GM18498 (cell line): ENCODE data around the gene CLMP.
"Not testable (repeated sequence)": the region's sequence is repeated elsewhere in the genome, so short reads cannot be mapped to it uniquely, and the experiment has no call there.

ENCODE experiments used
- ATAC-seq: cut with Tn5 transposase; IDR thresholded peaks from one replicate; pipeline ENCODE4 v1.9.1; 2021; ENCODE audit warnings: mild to moderate bottlenecking, moderate library complexity; ENCODE audit not compliant: unreplicated experiment

CLMP gene

DNA sequence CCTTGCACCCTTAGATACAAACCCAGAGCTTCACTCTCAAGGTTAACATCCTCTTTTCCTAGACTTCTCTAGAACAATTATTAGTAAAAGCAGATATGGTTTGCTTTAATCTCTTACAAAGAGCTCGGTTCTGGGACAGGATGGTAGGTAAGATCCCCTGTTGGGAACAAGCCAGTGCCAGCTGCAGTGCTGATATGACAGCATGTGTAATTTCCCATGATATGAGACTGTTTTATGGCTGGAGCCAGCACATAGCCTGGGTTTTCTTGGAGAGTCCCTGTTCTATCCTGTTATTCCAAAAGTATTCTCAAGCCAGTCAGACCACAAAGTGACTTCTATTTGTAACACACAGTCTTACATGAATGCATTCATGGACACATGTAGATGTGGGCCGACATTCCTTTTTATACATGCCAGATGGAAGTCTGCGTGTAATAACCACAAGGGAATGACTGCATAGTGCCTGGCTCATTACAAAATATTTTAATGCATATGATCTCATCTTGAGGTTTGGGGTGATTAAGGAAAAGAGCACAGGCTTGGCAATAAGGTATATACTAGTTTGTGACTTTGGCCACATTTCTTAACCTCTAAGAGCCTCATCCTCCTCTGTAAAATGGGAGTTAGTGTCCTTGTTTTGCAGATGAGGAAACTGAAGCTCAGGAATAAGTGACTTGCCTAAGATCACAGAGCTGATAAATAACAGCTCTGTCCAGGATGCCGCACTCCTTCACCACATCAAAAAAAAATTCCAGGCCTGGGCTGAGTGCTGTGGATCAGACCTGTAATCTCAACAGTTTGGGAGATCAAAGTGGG, 21.8 kb downstream of the CLMP start:
- no peak for ATAC-seq

DNA sequence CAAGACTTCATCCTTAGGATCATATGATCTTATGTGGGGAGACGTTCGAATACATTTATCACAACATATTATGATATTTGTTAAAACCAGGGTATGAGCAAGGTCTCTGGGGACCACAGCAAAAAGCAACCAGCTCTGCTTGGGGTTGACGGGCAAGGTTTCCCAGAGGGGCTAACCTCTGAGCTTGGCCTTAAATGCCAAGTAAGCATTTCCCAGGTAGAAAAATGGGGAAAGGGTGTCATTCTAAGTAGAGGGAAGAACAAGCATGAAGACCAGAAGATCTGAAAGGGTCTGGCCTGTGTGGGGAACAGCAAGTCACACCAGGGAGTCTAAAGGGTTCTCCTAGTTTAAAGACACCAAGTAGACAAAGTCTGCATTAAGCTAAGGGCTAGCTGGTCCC, 24.1 kb downstream of the CLMP start:
- no peak for ATAC-seq

DNA sequence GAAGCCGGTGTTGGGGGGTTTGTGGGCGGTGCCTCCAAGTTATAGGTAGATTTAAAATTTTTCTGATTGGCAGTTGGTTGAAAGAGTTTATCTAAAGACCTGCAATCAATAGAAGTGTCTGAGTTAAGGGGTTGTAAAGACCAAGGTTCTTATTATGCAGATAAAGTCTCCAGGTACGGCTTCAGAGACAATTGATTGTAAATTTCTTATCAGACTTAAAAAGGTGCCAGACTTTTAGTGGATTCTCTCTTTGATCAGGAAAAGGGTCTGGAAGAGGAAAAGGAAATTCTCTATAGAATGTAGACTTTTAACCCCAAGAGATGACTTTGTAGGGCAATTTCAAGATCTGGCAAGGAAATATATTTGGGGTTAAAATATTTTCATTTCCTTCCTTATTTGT, 25.2 kb downstream of the CLMP start:
- ATAC-seq: no peak

DNA sequence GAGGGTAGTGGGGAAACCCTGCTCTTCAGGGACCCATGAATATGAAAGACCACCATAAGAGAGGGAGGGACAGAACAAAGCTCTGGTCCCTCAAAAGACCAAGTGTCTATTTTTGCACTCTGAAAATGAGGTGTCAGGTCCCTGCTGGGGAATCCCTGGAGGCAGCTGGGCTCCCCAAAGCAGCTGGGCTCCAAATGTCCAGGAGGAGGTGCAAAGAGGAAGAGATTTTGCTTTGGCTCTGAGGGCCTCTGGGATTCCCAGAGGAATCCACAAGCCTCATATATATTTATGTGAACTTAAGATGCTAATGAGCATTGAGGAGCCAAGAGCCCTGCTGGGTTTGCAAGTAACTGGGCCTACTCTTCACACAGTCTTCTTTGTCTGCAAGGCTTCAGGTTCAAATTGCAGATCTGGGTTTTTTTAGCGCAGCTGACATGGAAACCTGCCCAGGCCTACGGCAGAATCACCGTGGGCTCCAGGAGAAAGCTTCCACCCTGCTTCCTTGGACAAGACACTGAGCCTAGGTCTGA, 26.0 kb downstream of the CLMP start:
- no peak for ATAC-seq

DNA sequence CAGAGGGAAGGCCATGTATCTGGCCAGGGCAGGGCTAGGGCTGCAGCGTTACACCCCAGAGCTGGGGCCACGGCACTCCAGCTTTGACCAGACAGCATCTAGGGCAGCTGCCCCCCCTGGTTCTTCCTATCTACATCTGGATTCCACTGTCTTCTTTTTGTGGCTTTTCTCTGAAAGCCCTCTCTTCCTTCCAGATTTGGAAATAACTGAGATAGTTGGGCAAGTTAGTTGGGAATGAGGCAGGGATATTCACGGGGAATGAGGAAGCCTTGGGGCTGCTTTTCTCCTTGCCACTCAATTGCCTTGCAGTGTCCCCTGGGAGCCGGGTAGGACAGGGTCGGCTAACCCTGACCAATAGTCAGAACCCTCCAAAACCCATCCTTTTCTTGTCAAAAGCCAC, 26.8 kb downstream of the CLMP start:
- no peak for ATAC-seq

DNA sequence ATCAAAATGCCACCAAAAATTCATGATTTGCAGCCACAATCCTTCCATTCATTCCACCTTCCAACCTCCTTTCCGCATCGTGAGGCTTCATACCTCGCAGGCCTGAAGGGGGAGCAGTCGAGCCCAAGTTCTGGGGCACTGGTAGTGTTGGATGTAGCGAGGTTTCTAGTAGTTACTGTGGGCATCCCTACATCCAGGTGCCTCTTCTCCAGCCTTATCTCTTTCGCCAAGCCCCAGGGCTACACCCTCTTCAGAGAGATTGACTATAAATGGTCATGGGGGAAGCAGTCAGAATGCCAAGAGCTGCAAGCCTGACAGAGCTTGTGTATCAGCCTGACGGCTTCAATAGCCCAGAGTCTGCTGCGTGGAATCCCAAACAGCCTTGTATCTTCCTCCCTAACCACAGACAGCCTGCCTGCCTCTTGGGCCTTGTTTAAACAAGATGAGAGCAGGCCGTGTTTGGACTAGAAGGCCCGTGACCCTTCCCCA, 28.9 kb downstream of the CLMP start:
- ATAC-seq: no peak

DNA sequence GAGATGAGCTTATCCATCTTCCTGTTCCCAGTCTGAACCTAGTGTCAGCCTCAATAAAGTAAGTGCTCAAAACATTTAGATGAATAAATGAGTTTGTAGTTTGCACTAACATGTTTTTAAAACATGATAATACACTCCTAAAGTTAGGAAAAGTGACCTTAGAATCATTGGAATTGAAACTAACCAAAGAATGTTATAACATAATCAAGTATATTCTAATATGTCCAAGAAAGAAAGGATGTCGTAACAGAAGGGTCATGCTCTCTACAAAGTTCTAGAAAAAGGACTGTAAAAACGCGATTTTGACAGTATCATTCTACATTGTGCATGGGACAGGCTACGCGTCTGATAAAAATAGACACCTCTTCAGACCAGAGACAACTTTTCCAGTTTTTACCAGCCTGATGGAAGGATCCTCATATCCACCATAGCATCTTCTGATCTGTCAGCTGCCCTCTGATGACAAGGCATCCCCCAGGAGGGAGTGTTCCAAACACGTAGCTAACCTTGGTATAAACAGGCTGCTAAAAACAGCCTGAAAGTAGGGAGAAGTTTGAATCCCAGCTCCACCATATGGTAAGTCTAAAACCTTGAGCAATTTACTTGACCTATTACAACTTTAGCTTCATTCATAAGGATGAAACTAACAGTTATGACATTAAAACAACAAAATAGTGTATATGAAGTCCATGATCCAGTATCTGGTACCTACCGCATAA, 30.2 kb downstream of the CLMP start:
- ATAC-seq: no peak

DNA sequence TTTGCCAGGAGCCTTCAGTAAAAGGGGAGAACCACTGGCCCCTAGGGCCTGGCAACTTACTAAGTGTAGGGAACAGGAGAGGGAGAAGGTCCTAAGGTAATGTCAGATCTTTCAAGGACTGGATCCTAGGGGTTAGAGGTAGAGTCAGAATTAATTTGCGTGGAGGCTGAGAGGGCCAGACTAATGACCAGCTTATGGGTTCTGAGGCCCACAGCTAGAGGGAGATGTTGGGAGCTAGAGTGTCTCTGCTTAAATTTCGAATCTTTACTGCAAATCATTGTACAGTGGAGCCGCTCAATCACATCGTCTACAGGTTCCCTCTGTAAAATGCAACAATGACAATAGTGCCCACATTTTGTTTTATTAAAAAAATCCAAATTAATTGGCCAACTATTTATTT, 31.4 kb downstream of the CLMP start:
- no peak for ATAC-seq

DNA sequence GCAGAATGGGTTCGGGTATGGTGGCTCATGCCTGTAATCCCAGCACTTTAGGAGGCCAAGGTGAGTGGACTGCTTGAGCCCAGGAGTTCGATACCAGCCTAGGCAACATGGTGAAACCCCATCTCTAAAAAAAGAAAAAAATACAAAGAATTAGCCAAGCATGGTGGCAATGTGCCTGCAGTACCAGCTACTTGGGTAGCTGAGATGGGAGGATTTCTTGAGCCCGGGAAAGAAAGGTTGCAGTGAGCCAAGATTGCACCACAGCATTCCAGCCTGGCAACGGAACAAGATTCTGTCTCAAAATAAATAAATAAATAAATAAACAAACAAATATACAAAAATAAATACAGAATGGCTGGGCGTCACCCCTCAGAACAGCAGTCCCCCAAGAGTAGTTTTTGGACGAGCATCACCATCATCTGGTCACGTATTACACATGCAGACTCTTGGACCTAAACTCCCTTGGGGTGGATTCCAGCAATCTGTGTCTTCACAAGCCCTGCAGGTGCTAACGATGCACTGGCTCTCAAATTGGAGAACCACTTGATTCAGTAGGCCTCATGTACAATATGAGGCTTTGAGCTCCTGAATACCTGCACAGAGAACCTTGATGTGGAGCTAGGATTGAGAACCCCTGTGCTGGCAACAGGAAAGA, 33.5 kb downstream of the CLMP start:
- ATAC-seq: no peak

DNA sequence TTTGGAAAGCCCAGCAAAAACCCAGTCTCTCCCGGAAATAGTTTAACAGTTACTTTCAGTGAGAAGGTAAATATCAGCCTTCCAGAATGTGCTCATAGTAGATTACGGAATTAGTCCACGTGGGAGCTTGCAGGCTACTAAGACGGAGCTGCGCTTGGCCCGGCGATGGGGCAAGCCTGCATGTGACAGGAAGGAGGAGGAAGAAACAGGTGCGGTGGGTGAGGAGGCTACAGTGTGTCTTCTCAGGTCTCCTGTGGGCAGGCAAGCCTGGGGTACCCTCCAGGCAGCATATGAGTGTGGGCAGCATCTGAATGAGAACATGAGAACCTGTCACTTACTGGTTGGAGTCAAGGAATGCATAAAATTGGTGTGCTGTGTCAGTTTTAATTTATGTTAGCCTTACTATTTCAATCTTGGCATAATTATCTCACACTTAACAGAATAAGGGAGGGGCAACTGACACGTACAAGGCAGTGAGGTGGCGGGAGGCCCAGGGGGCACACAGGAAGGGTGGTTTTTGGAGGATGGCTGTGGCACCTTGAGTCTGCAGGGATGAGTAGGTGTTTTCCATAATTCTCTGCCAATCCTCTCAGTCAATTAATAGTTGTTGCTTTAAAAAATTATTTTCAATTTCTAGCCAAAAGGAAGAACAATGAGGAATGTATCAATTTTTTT, 35.7 kb downstream of the CLMP start:
- no peak for ATAC-seq

DNA sequence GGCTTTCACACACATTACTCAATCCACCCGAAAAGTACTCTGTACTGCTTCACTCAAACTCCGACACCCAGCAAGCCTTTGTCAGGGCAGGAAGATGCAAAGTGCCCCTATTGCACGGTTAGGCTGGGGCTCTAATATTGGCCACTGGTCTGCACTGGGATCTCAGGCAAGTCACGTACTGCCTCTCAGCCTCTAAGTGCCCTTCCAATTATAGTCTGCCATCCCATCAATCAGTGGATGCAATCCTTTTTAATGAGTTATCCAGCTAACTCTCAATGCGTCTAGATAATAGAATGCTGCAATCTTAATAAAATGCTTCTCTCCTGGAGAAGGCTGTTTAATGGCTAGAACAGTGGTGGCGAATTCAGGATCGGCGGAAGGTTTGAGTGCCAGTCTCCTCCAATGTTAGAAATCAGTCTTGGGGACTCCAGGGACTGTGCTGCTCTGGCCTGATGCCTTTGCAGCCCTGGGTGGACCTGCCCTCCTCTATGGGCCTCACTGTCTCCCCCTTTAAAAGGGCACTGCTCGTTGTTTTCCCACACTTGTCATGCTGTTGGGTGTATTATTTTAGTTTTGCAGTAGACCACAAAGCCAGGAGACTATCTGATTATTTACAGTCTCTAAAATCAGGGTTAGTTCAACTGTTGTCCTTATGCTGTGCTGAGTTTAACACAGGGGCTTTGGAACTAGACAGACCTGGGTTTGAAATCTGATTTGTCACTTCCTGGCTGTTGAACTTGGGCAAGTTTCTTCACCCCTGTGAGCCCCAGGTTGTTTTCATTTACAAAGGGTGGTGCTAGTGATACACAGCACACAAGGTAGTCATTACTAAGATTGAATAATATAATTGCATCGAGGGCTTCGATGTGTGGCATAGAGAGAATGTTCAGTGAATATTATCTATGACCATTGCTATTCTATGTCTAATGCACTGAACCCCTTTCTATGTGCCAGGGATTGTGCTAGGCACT, 36.7 kb downstream of the CLMP start:
- ATAC-seq: no peak

DNA sequence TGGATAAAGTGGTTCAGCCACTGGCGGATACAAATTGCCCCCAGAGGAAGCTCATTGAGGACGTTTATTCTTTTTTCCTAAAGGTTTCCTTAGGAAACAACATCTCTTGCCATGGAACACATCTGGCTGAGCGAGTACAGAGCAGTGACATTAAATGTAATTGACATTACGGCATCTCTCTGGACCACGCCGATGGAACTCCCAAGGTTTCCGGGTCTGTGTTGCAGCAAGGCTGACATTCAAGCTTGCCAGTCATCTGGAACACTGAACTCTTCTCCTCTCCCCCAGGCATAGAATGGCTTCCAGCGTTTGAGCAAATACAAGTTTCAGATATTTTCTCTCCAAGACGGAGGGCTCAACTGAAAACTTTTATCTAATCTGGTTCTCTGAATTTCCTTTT, 42.1 kb downstream of the CLMP start:
- ATAC-seq: no peak

DNA sequence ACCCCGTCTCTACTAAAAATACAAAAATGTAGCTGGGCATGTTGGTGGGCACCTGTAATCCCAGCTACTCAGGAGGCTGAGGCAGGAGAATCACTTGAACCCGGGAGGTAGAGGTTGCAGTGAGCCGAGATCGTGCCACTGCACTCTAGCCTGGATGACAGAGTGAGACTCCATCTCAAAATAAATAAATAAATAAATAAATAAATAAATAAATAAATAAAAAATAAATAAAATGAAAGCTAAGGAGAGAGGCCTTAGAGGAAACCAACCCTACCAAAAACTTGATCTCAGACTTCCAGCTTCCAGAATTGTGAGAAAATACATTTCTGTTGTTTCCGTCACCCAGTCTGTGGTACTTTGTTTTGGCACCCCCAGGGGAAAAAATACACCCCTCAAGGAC, 42.7 kb downstream of the CLMP start:
- ATAC-seq: not testable (repeated sequence)

DNA sequence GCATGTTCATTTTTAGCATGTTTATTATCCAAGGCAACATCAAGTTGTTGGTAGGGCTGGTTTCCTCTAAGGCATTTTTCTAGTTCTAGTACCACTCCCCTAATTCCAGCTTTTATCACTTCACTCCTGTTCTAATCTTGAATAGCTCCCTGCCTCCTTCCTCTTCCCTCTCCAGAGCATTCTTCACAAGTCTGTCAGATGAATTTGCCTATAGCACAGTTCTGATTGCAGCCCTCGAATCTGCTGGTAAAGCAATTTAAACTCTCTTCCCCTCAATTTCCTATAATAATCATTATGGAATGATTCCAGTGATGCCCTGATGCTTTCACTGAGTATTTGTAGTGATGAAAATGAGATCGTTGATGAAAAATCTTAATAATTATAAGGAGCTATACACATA, 43.3 kb downstream of the CLMP start:
- no peak for ATAC-seq

DNA sequence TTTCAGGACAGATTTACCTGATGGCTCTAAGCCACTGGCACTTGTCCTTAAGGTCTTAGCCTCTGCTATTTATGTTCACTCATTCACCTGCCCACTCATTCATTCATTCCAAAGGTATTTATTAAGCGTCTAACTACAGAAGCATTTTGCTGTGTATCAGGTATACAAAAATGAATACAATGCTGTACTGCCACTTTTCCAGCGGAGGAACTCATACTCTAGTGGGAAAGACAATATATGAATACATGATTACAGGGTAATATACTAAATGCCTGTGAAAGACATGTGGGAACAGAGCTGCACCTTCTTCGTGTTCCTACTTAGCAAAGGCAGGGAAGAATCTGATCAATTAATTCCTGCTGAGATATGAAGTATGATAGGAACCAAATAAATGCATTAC, 43.7 kb downstream of the CLMP start:
- ATAC-seq: no peak

DNA sequence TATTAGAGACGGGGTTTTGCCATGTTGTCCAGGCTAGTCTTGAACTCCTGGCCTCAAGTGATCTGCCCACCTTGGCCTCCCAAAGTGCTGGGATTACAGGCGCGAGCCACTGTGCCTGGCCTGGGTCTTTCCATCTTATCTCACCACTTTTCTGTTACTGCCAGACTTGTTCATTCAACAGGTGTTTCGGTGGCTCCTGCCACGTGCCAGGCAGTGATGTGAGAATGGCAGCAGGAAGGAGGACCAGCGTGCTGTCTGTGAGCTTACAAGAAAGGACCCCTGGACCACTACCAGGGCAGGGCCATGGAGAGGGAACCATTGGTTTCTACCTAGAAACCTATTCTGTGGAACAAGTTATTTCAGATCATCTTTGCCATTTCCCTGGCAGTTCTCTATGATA, 44.2 kb downstream of the CLMP start:
- no peak for ATAC-seq

DNA sequence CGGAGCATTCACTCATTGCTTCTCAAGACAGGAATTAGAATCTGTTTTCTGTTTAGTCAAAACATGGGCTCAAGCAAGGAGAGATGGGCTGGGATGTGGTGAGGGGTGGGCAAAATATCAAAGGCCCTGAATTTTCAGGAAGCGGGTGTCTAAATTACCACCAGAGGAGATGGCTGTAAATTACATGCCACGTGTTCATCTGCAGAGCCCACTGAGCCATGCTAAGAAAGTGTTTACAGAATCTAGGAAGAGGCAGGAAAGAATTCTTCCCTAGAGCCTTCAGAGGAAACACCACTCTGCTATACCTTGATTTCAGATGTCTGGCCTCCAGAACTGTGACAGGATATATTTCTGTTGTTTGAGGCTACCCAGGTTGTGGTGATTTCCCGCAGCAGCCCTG, 46.1 kb downstream of the CLMP start:
- no peak for ATAC-seq

DNA sequence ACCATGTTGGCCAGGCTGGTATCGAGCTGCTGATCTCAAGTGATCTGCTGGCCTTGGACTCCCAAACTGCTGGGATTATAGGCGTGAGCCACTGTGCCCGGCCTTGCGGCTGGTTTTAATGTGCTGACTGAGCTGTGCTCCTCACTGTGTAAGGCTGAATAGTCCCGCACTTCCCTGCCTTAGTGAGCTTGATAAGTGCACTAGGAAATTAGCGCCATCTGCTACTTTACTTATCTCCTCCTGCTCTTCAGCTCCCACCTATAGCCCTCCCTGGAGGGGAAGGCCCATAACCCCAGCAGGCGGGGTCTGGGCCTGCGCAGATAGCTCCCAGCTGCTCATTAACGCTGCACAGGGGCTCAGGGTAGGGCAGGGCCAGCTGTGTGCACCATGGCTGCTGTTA, 49.4 kb downstream of the CLMP start:
- no peak for ATAC-seq

DNA sequence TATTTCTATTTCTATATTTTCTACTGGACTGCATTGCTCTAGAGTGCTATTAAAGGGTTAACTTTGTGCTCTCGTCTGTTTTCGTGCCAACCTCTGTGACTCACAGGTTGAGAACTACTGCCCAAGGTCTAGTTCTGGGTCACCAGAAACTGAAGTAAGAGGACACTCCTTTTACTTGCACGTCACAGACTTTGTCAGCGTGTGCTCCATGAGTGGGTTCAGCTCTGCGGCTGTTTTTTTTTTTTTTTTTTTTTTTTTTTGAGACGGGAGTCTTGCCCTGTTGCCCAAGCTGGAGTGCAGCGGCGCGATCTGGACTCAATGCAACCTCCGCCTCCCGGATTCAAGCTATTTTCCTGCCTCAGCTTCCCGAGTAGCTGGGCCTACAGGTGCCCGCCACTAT, 49.8 kb downstream of the CLMP start:
- no peak for ATAC-seq

DNA sequence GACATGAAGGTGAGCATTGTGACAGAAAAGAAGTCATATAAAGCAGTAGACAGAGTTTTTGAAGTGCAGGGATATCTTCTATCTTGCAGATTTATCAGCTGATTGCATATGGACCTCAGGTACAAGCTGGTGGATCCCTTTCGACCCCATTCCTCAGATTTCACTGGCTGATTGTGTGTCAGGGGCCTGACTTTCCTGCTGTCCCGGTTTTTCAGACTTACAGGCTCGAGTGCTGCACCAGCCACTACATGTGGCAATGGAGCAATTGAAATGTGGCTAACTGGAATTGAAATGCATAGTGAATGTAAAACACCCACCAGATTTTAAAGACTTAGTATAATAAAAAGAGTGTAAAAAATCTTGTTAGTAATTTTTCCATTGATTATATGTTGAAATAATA, 50.3 kb downstream of the CLMP start:
- no peak for ATAC-seq
